Left colon (tissue), 2 donors: ENCODE measurements around the gene UBN1. TPM values are rescaled to one million over a fixed set of nuclear protein-coding genes. Genes with fewer than 3 reads are reported as not detected.

Source experiments
- total RNA-seq, 2 donors: library from RNA; stranded (reverse); fragmentation: NEBNext Ultra II Directional; extraction: Animal tissue kit (Norgen Biotek cat#: 25700); gene quantifications; one replicate each; pipeline ENCODE4 v1.2.1, GENCODE V29; 2021
- donor health status: DM: no; HTN: no; CAD: no.
- donor health status: DM: yes; HTN: yes; CAD: no.

Gene UBN1
- total RNA-seq, 2 donors from 2014 or later: 34.8 to 43.5 TPM

Other genes starting within 250 kb of the UBN1 start
- 10 to 100 TPM; 17.1 to 19.6 TPM for gene UBALD1, start 232.6 kb upstream of the UBN1 start, total RNA-seq
- gene MGRN1, start 222.7 kb upstream of the UBN1 start, total RNA-seq: 10 to 100 TPM; 71.9 to 84.6 TPM
- gene NUDT16L1, start 153.9 kb upstream of the UBN1 start, total RNA-seq: 10 to 100 TPM; 43.0 to 43.8 TPM
- 10 to 100 TPM; 13.5 to 21.2 TPM for gene ANKS3, start 113.2 kb upstream of the UBN1 start, total RNA-seq
- under 1 TPM; 0.49 to 0.67 TPM for gene DNAAF8, start 112.9 kb upstream of the UBN1 start, total RNA-seq
- 10 to 100 TPM; 12.4 to 13.7 TPM for gene ZNF500, start 80.3 kb upstream of the UBN1 start, total RNA-seq
- under 1 TPM in 1 of 2 donors, not detected in 1; 0.75 TPM for gene SEPTIN12, start 59.1 kb upstream of the UBN1 start, total RNA-seq
- gene SMIM22, start 52.1 kb upstream of the UBN1 start, total RNA-seq: 100 to 1,000 TPM; 448 to 580 TPM
- 10 to 100 TPM; 21.2 to 26.1 TPM for gene ROGDI, start 44.8 kb upstream of the UBN1 start, total RNA-seq
- gene GLYR1, start 193 bp upstream of the UBN1 start, total RNA-seq: 100 to 1,000 TPM; 106 to 114 TPM
- gene PPL, start 89.7 kb downstream of the UBN1 start, total RNA-seq: 10 to 100 TPM; 14.7 to 15.6 TPM
- gene SEC14L5, start 110.8 kb downstream of the UBN1 start, total RNA-seq: 1 to 10 TPM; 1.4 to 1.8 TPM
- gene NAGPA, start 186.5 kb downstream of the UBN1 start, total RNA-seq: 10 to 100 TPM; 22.7 to 22.9 TPM
- 1 to 10 TPM; 2.1 to 5.0 TPM for gene C16orf89, start 218.5 kb downstream of the UBN1 start, total RNA-seq
- gene ALG1, start 224.4 kb downstream of the UBN1 start, total RNA-seq: 10 to 100 TPM; 26.0 to 34.2 TPM